Mesothelial cell of epicardium (in vitro differentiated cells): ENCODE data around the gene OR56B4. TPM values are rescaled to one million over a fixed set of nuclear protein-coding genes. Genes with fewer than 3 reads are reported as not detected.

ENCODE experiments used
- DNase-seq, 2 experiments: peaks; one replicate each; pipeline ENCODE4 v3.0.0; 2021; ENCODE audit warnings: low spot score in 2 of 2; ENCODE audit not compliant: unreplicated experiment in 2 of 2
- H3K27ac Mint-ChIP-seq: 2 replicates; pipeline ENCODE4 v1.8.0; 2021; ENCODE audit warnings: mixed read lengths
- H3K27me3 Mint-ChIP-seq: 2 replicates; pipeline ENCODE4 v1.8.0; 2021; ENCODE audit warnings: low read depth, mixed read lengths
- H3K36me3 Mint-ChIP-seq: 2 replicates; pipeline ENCODE4 v1.8.0; 2021; ENCODE audit warnings: mixed read lengths
- H3K4me1 Mint-ChIP-seq: 2 replicates; pipeline ENCODE4 v1.8.0; 2021; ENCODE audit warnings: mixed read lengths
- H3K4me3 Mint-ChIP-seq: 2 replicates; pipeline ENCODE4 v1.8.0; 2021; ENCODE audit warnings: mild to moderate bottlenecking, moderate library complexity, mixed read lengths
- H3K9me3 Mint-ChIP-seq: 2 replicates; pipeline ENCODE4 v1.8.0; 2021; ENCODE audit warnings: mixed read lengths
- CTCF ChIP-seq: fragments of 200-600 bp; sonication (generic); IDR thresholded peaks from one replicate; pipeline ENCODE4 v1.5.0; 2021; ENCODE audit warnings: antibody characterized with exemption; ENCODE audit not compliant: unreplicated experiment
- total RNA-seq: library from RNA; stranded (reverse); gene quantifications from 3 replicates; pipeline ENCODE4 v1.2.1, GENCODE V29; 2021

OR56B4 gene
- total RNA-seq, 1 donor from 2014 or later: not detected

DNA sequence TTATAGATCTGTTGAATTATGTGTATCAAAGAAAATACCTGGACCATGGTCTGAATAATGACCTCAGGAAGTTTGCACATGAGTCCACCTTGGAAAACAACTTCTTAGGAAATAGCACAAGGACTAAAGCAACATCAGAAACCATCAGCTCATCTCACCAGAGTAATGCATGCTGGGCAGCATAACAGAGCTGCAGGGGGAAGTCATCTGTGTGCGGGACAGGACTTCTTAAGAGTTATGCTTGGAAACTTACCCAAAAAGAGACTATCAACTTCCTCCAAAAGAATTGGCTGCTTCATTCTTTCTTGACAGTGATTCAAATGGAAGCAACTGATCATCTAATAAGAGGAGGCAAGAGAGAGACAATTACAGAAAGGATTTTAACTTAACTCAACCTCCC is 2.5 kb downstream of the OR56B4 start:
- Mint-ChIP-seq H3K4me1 (no peaks in the 10 kb centered on the region), H3K4me3 (no peak overlapping the region), H3K27me3 (peaks cover 3% of the 10 kb centered on the region), H3K27ac (no peak overlapping the region), H3K9me3 (peaks cover 4% of the 10 kb centered on the region), H3K36me3 (no peaks in the 10 kb centered on the region)
- no peak for TF ChIP-seq CTCF
- no peak for DNase-seq

DNA sequence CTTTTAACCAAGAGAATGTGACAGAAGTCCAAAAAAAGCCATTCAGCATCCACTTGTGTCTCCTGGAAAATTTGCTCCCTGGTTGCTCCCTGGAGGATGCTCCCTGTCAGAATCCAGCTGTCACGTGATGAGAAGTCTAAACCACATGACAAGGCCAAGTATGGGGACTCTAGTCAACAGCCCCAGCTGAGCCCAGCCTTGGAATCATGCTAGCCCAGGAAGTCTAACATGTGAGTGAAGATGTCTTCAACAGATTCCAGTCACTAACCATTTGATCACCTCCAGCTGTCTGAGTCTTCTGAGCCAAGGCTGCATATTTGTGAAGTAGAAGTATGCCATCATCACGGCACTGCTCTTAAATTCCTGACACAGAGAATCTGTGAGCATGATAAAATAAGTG is 4.2 kb downstream of the OR56B4 start:
- no peak for DNase-seq
- no peaks in the 10 kb centered on the region for H3K36me3 Mint-ChIP-seq
- H3K4me1 Mint-ChIP-seq: no peaks in the 10 kb centered on the region
- H3K27ac Mint-ChIP-seq: no peak overlapping the region
- H3K9me3 Mint-ChIP-seq: peaks cover 4% of the 10 kb centered on the region
- H3K27me3 Mint-ChIP-seq: peaks cover 3% of the 10 kb centered on the region
- no peak for TF ChIP-seq CTCF
- no peak overlapping the region for H3K4me3 Mint-ChIP-seq

DNA sequence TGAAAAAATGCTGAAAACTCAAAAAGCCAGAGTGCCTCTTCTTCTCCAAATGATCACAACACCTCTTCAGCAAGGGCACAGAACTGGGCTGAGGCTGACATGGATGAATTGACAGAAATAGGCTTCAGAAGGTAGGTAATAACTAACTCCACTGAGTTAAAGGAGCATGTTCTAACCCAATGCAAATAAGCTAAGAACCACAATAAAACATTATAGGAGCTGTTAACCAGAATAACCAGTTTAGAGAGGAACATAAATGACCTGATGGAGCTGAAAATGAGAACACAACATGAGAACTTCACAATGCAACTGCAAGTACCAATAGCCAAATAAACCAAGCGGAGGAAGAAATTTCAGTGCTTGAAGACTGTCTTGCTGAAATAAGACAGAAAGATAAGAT is 9.2 kb downstream of the OR56B4 start:
- H3K4me3 Mint-ChIP-seq: no peak overlapping the region
- H3K27ac Mint-ChIP-seq: no peak overlapping the region
- H3K36me3 Mint-ChIP-seq: no peaks in the 10 kb centered on the region
- H3K9me3 Mint-ChIP-seq: peaks cover 22% of the 10 kb centered on the region
- TF ChIP-seq CTCF: no peak
- H3K27me3 Mint-ChIP-seq: no peaks in the 10 kb centered on the region
- DNase-seq: no peak
- no peaks in the 10 kb centered on the region for H3K4me1 Mint-ChIP-seq

DNA sequence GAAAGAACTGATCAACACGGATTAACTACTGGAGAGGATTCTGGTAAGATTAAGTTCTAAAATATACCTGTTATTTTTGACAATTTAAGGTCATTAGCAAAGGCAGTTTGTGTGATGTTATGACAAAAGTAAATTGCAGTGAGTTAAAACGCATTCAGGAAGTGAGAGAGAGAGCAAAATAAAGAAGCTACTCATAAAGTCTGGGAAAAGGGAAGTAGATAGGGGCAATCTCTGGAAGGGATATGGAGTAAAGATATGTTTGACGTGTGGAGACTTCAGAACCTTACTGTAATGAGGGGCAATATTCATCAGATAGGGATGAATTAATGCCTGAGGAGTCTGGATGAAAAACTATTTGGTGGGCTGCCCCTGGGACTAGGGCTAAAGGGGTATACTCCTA is 16.8 kb downstream of the OR56B4 start:
- Mint-ChIP-seq H3K4me3 (no peak overlapping the region), H3K4me1 (no peaks in the 10 kb centered on the region), H3K9me3 (peaks cover 2% of the 10 kb centered on the region), H3K27ac (no peak overlapping the region), H3K27me3 (no peaks in the 10 kb centered on the region), H3K36me3 (no peaks in the 10 kb centered on the region)
- no peak for TF ChIP-seq CTCF
- no peak for DNase-seq

GRCh38 chr11:6127881-6128280 is 20.4 kb downstream of the OR56B4 start:
- Mint-ChIP-seq H3K9me3 (no peaks in the 10 kb centered on the region), H3K4me3 (no peak overlapping the region), H3K27ac (no peak overlapping the region), H3K27me3 (no peaks in the 10 kb centered on the region), H3K36me3 (no peaks in the 10 kb centered on the region), H3K4me1 (no peaks in the 10 kb centered on the region)
- no peak for DNase-seq
- TF ChIP-seq CTCF: no peak

DNA sequence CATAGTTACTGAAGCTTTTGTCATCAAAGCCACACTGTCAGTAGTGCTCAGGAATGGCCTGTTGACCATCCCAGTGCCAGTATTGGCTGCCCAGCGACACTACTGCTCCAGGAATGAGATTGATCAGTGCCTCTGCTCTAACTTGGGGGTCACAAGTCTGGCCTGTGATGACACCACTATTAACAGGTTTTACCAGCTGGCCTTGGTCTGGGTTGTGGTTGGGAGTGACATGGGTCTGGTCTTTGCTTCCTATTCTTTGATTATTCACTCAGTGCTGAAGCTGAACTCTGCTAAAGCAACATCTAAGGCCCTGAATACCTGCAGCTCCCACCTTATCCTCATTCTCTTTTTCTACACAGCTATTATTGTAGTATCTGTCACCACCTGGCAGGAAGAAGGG is 21.5 kb downstream of the OR56B4 start:
- no peak for DNase-seq
- Mint-ChIP-seq H3K36me3 (no peaks in the 10 kb centered on the region), H3K27me3 (no peaks in the 10 kb centered on the region), H3K27ac (no peak overlapping the region), H3K4me3 (no peak overlapping the region), H3K9me3 (no peaks in the 10 kb centered on the region), H3K4me1 (no peaks in the 10 kb centered on the region)
- TF ChIP-seq CTCF: no peak
